B cell (primary cell): Measurements from ENCODE around the gene ARMS2. TPM values are rescaled to one million over a fixed set of nuclear protein-coding genes. Genes with fewer than 3 reads are reported as not detected.

Source experiments
- ATAC-seq: fragments of 200-7000 bp; cut with Tn5 transposase; one replicate; pipeline ENCODE4 v1.10.0; 2021; ENCODE audit warnings: low read depth, mild to moderate bottlenecking, moderate number of reproducible peaks, moderate library complexity
- CTCF ChIA-PET: fragments of 350-600 bp; sonication (Branson Sonifier 250); formaldehyde crosslinking; loops from one replicate; lab custom pipeline; 2021; ENCODE audit warnings: antibody characterized with exemption, inconsistent platforms; lab: Charles Lee
- POLR2A ChIA-PET: fragments of 350-600 bp; sonication (Branson Sonifier 250); formaldehyde crosslinking; loops from one replicate; lab custom pipeline; 2021; ENCODE audit warnings: antibody characterized with exemption; lab: Charles Lee
- DNase-seq: peaks from one replicate; pipeline ENCODE4 v3.0.0; 2013
- H2AFZ ChIP-seq: 2 replicates; pipeline ENCODE4 v1.6.1; 2012; ENCODE audit warnings: mild to moderate bottlenecking, low read depth, low read length; ENCODE audit not compliant: insufficient read depth, poor library complexity, severe bottlenecking
- H3K27ac ChIP-seq, 2 donors: 1 replicate in 1 of 2; 2 replicates in 1 of 2; pipeline ENCODE4 v1.5.1; 2012 to 2013; ENCODE audit warnings: low read length in 2 of 2, mild to moderate bottlenecking in 2 of 2, moderate library complexity in 1 of 2
- H3K27me3 ChIP-seq, 4 experiments: fragments of 200-600 bp in 1 of 4; sonication (generic) in 1 of 4; replicated peaks in 1 of 4; 1 replicate in 2 of 4; 2 replicates in 2 of 4; pipeline versions ENCODE4 v1.6.1 to v1.7.0; 2013 to 2016; ENCODE audit warnings: low read length in 3 of 4, mild to moderate bottlenecking in 2 of 4, mixed read lengths in 1 of 4, moderate library complexity in 1 of 4; ENCODE audit not compliant: insufficient read depth in 4 of 4, control insufficient read depth in 3 of 4; ENCODE audit errors: control extremely low read depth in 1 of 4
- H3K36me3 ChIP-seq, 2 experiments: replicated peaks in 1 of 2; 1 replicate in 1 of 2; 2 replicates in 1 of 2; pipeline versions ENCODE4 v1.6.1 to v1.7.1; 2013; ENCODE audit warnings: low read length in 1 of 2; ENCODE audit not compliant: insufficient read depth in 2 of 2, control insufficient read depth in 1 of 2; ENCODE audit errors: control extremely low read depth in 1 of 2, extremely low read depth in 1 of 2
- H3K4me1 ChIP-seq, 2 donors: fragments of 200-600 bp in 1 of 2; sonication (generic) in 1 of 2; 1 replicate in 1 of 2; 2 replicates in 1 of 2; pipeline versions ENCODE4 v1.5.1 to v1.6.1; 2013 to 2017; ENCODE audit warnings: low read length in 2 of 2; ENCODE audit not compliant: control insufficient read depth in 2 of 2, insufficient read depth in 2 of 2
- H3K4me2 ChIP-seq: replicated peaks from 2 replicates; pipeline ENCODE3; 2012; ENCODE audit warnings: mild to moderate bottlenecking, low read depth, low read length; ENCODE audit not compliant: poor library complexity, severe bottlenecking
- H3K4me3 ChIP-seq, 5 experiments: fragments of 200-600 bp in 1 of 5; sonication (generic) in 1 of 5; 1 replicate in 3 of 5; 2 replicates in 2 of 5; pipeline versions ENCODE4 v1.5.1 to v1.7.0; 2011 to 2016; ENCODE audit warnings: low read length in 4 of 5, mild to moderate bottlenecking in 4 of 5, low read depth in 2 of 5, control low read depth in 1 of 5, moderate library complexity in 1 of 5; ENCODE audit not compliant: insufficient read depth in 1 of 5; ENCODE audit errors: control extremely low read depth in 1 of 5, extremely low read depth in 1 of 5
- H3K79me2 ChIP-seq: fragments of 200-600 bp; sonication (generic); one replicate; pipeline ENCODE4 v1.6.0; 2016; ENCODE audit warnings: low read length; ENCODE audit not compliant: control insufficient read depth, insufficient read depth
- H3K9ac ChIP-seq: fragments of 200-600 bp; sonication (generic); 2 replicates; pipeline ENCODE4 v1.6.1; 2017; ENCODE audit warnings: mild to moderate bottlenecking, low read length, moderate library complexity
- H3K9me3 ChIP-seq, 3 donors: one replicate each; pipeline versions ENCODE4 v1.6.1 to v1.7.1; 2013; ENCODE audit warnings: low read length in 2 of 3; ENCODE audit not compliant: control insufficient read depth in 2 of 3, insufficient read depth in 1 of 3; ENCODE audit errors: control extremely low read depth in 1 of 3
- H4K20me1 ChIP-seq: 2 replicates; pipeline ENCODE4 v1.6.0; 2012; ENCODE audit warnings: mild to moderate bottlenecking, low read length; ENCODE audit not compliant: insufficient read depth, control insufficient read depth, poor library complexity, severe bottlenecking
- H3K27ac Mint-ChIP-seq: one replicate; pipeline ENCODE4 v1.8.0; 2021; ENCODE audit warnings: mixed read lengths
- H3K27me3 Mint-ChIP-seq: one replicate; pipeline ENCODE4 v1.8.0; 2021; ENCODE audit warnings: mixed read lengths
- H3K4me1 Mint-ChIP-seq: one replicate; pipeline ENCODE4 v1.8.0; 2021; ENCODE audit warnings: mixed read lengths
- H3K4me3 Mint-ChIP-seq: one replicate; pipeline ENCODE4 v1.8.0; 2021; ENCODE audit warnings: mixed read lengths
- H3K9me3 Mint-ChIP-seq: one replicate; pipeline ENCODE4 v1.8.0; 2022; ENCODE audit warnings: mixed read lengths; ENCODE audit not compliant: insufficient read depth
- EZH2 ChIP-seq: IDR thresholded peaks from 2 replicates; pipeline ENCODE4 v1.6.1; 2012; ENCODE audit warnings: borderline replicate concordance, low read depth, mild to moderate bottlenecking, moderate library complexity, low read length; ENCODE audit not compliant: insufficient read depth, poor library complexity, severe bottlenecking
- WGBS: methylation state at CpG from one replicate; pipeline ENCODE4 v1.1.5; 2013; ENCODE audit warnings: missing lambda C conversion rate; ENCODE audit not compliant: insufficient coverage; 5-methylcytosine and 5-hydroxymethylcytosine counted together
- intact Hi-C: fragments of 100-400 bp; cut with micrococcal nuclease; formaldehyde crosslinking; loops from one replicate; pipeline ENCODE4 v1.10.0; 2022
- polyA plus RNA-seq: library from polyadenylated mRNA; depleted of rRNA; stranded (reverse); fragments of >200 nt; gene quantifications from 2 replicates; pipeline ENCODE4 v1.2.3, GENCODE V29; 2012
- total RNA-seq, 2 donors: library from RNA; stranded (reverse); fragments of 120-200 nt in 1 of 2; gene quantifications; 1 replicate in 1 of 2; 2 replicates in 1 of 2; pipeline versions ENCODE4 v1.2.3 to v1.2.4, GENCODE V29; 2013 to 2022
- TF ChIP-seq, protein P1 (sequence below): fragments of 200-600 bp; IDR thresholded peaks from one replicate; pipeline ENCODE4 v1.8.0; 2022; ENCODE audit warnings: antibody characterized with exemption, mild to moderate bottlenecking

ARMS2 gene
- total and polyA plus RNA-seq, 2 donors (not counting 1 experiment from before 2014, with no cell fraction given) = not detected

GRCh38 chr10:122419016-122419415 lies 35.4 kb upstream of the ARMS2 start:
- Mint-ChIP-seq H3K27me3 (no peaks in the 10 kb centered on the region), H3K4me3 (no peak overlapping the region), H3K9me3 (no peaks in the 10 kb centered on the region), H3K27ac (no peak overlapping the region), H3K4me1 (peaks cover 67% of the 10 kb centered on the region)
- no peak overlapping the region for H3K4me3 ChIP-seq
- peaks cover 34 to 63% of the 10 kb centered on the region in 2 donors for H3K4me1 ChIP-seq
- no peaks in the 10 kb centered on the region for H4K20me1 ChIP-seq
- peaks cover 0 to 4% of the 10 kb centered on the region in 2 experiments for H3K36me3 ChIP-seq
- no CpG with 5 or more reads among the region's 1 CpG for WGBS
- peaks cover 0 to 4% (median 4%) of the 10 kb centered on the region in 3 donors for H3K9me3 ChIP-seq
- H3K79me2 ChIP-seq = no peaks in the 10 kb centered on the region
- ChIA-PET POLR2A (no interaction called here), CTCF (interaction anchor here (1.2 to 2.0 kb wide), 4 partner anchors 16 to 120 kb away, joined by 3 to 10 read pairs (median 6); no protein-coding TSS in a partner anchor)
- intact Hi-C loops = no loop called here
- peak overlapping the region in 1 of 2 donors; percentile 20 for H3K27ac ChIP-seq
- H3K27me3 ChIP-seq = no peaks in the 10 kb centered on the region
- H3K4me2 ChIP-seq = no peak overlapping the region
- no peak overlapping the region for H3K9ac ChIP-seq
- no peak overlapping the region for H2AFZ ChIP-seq
- DNase-seq (no peak), ATAC-seq (no peak)
- TF ChIP-seq EZH2 = no peak
- TF ChIP-seq, protein P1, sequence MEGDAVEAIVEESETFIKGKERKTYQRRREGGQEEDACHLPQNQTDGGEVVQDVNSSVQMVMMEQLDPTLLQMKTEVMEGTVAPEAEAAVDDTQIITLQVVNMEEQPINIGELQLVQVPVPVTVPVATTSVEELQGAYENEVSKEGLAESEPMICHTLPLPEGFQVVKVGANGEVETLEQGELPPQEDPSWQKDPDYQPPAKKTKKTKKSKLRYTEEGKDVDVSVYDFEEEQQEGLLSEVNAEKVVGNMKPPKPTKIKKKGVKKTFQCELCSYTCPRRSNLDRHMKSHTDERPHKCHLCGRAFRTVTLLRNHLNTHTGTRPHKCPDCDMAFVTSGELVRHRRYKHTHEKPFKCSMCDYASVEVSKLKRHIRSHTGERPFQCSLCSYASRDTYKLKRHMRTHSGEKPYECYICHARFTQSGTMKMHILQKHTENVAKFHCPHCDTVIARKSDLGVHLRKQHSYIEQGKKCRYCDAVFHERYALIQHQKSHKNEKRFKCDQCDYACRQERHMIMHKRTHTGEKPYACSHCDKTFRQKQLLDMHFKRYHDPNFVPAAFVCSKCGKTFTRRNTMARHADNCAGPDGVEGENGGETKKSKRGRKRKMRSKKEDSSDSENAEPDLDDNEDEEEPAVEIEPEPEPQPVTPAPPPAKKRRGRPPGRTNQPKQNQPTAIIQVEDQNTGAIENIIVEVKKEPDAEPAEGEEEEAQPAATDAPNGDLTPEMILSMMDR = no peak

DNA sequence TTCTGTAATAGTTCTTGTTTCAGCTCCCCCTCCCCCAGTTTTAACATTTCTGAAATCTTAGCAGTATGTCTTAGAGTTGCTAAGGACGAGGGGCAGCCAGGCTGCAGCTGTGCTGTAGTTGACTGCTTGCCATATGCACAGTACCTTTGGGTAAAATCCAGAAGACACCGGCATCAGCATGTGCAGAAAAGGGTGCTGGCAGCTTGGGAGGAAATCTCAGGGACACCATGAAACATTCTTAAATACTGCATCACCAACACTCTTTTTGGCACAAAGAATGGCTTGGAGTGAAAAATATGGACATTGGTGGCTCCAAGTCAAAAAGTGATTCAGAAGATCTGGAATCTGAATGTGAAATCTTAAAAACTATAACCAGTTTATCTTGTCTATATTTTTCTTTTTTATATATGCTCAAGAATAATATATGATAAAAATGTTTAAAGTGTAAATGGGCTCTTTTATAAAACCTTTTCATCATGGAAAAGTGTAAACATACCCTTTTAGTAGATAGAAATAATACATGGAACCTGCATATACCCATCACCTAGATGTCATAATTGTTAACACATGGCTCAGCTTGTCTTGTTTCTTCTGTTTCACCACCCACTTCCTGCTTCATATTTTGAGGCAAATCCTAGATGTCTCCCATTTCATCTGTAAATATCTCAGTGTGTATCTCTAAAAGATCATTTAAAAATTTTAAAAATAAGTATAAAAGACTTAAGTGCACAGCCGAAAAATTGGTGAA lies 34.4 kb upstream of the ARMS2 start:
- Histone ChIP-seq H2AFZ (no peak overlapping the region), H3K79me2 (no peaks in the 10 kb centered on the region), H3K27me3 (no peaks in the 10 kb centered on the region), H3K9me3 (peaks cover 0 to 4% (median 4%) of the 10 kb centered on the region in 3 donors), H3K36me3 (peaks cover 0 to 4% of the 10 kb centered on the region in 2 experiments), H4K20me1 (no peaks in the 10 kb centered on the region), H3K9ac (no peak overlapping the region), H3K27ac (peak overlapping the region; percentile 7 to 42), H3K4me3 (no peak overlapping the region), H3K4me2 (no peak overlapping the region), H3K4me1 (peaks cover 34 to 73% of the 10 kb centered on the region in 2 donors)
- ChIA-PET CTCF (interaction anchor here (1.3 to 2.0 kb wide), 3 partner anchors 14 to 121 kb away, joined by 3 to 10 read pairs (median 7); no protein-coding TSS in a partner anchor), POLR2A (no interaction called here)
- H3K4me3 Mint-ChIP-seq = no peak overlapping the region
- H3K4me1 Mint-ChIP-seq = peaks cover 72% of the 10 kb centered on the region
- no peak for ATAC-seq
- 21% methylated on average over 2 of the region's 3 CpGs for WGBS
- no peak overlapping the region for H3K27ac Mint-ChIP-seq
- no peaks in the 10 kb centered on the region for H3K9me3 Mint-ChIP-seq
- H3K27me3 Mint-ChIP-seq = no peaks in the 10 kb centered on the region
- intact Hi-C loops = loop anchor here (5.0 kb wide), 1 partner anchor 43 kb away; no protein-coding TSS in a partner anchor
- TF ChIP-seq, protein P1 = no peak
- TF ChIP-seq EZH2 = no peak
- DNase-seq = no peak
